Activated naive CD4-positive, alpha-beta T cell treated with anti-CD3 and anti-CD28 coated beads, Interleukin-2, amount 50 U/mL, for 72 hours (primary cell): ENCODE measurements around the gene ATG16L2. TPM values are rescaled to one million over a fixed set of nuclear protein-coding genes. Genes with fewer than 3 reads are reported as not detected.

Experiments
- ATAC-seq, 2 donors: fragments of 150-1000 bp; cut with Tn5 transposase; 2 replicates each; pipeline ENCODE4 v1.10.0; 2021; ENCODE audit warnings: mild to moderate bottlenecking in 2 of 2, moderate library complexity in 2 of 2
- DNase-seq, 2 donors: peaks; one replicate each; pipeline ENCODE4 v3.0.0; 2021 to 2022; ENCODE audit warnings: low spot score in 2 of 2
- H3K27ac Mint-ChIP-seq, 2 donors: one replicate each; pipeline ENCODE4 v1.8.0; 2022; ENCODE audit warnings: mild to moderate bottlenecking in 2 of 2, mixed read lengths in 2 of 2
- H3K36me3 Mint-ChIP-seq, 2 donors: one replicate each; pipeline ENCODE4 v1.8.0; 2022; ENCODE audit warnings: mixed read lengths in 2 of 2
- H3K9me3 Mint-ChIP-seq, 2 donors: one replicate each; pipeline ENCODE4 v1.8.0; 2022; ENCODE audit warnings: mixed read lengths in 2 of 2
- total RNA-seq, 2 donors: library from RNA; stranded (reverse); gene quantifications; one replicate each; pipeline ENCODE4 v1.2.3, GENCODE V29; 2022

Gene ATG16L2
- total RNA-seq, 2 donors from 2014 or later: 64.2 to 189 TPM

DNA sequence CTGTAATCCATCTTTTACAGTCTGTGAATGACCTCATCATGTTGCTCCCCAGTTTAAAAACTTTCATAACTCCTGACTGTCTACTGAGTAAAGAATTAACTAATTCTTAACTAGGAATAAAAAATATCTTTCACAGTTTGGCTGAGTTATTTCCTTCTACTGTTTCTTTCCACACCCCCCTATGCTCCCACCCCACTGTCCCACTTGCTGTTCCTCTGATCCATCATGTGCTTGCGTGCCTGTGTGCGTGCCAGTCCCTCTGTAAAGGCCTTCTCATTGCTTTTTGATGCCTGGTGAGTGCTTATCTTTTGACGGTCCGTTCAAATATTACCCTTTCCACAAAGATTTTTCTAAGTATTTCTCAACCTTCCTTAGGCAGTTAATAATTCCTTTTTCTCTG, 55.6 kb downstream of the ATG16L2 start:
- peaks cover 0 to 4% of the 10 kb centered on the region in 2 donors for H3K9me3 Mint-ChIP-seq

DNA sequence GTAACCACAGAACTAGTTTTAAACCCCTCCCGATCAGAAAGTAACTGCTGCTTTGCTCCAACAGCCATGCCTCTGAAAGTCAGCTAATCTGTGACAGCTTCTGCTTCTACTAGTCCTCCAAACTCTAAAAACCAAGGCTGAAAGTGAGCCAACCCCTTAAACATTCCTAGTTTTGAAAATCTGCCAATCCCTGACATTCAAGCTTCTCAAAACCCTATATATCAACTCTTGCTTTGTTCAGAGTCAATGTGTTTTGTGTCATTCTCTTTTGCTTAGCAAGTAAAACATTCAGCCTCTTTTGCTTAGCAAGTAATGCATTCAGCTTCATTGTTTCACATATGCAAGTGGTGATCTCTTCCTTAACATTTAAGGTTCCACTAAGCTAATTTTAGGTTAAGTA, 56.9 kb downstream of the ATG16L2 start:
- DNase-seq (no peak), ATAC-seq (no peak)
- Mint-ChIP-seq H3K9me3 (peaks cover 0 to 4% of the 10 kb centered on the region in 2 donors), H3K36me3 (peaks cover 0 to 8% of the 10 kb centered on the region in 2 donors), H3K27ac (no peak overlapping the region)

More for the DNA sequence above, 55.6 kb downstream of the ATG16L2 start:
- DNase-seq: no peak
- no peak for ATAC-seq
- Mint-ChIP-seq H3K27ac (no peak overlapping the region), H3K36me3 (peaks cover 0 to 8% of the 10 kb centered on the region in 2 donors)

- Mint-ChIP-seq H3K27ac (no peak overlapping the region), H3K36me3 (peaks cover 0 to 8% of the 10 kb centered on the region in 2 donors), H3K9me3 (peaks cover 0 to 4% of the 10 kb centered on the region in 2 donors)
- DNase-seq (no peak), ATAC-seq (no peak)
These were observed 57.8 kb downstream of the ATG16L2 start for GRCh38 chr11:72872012-72872411.

DNA sequence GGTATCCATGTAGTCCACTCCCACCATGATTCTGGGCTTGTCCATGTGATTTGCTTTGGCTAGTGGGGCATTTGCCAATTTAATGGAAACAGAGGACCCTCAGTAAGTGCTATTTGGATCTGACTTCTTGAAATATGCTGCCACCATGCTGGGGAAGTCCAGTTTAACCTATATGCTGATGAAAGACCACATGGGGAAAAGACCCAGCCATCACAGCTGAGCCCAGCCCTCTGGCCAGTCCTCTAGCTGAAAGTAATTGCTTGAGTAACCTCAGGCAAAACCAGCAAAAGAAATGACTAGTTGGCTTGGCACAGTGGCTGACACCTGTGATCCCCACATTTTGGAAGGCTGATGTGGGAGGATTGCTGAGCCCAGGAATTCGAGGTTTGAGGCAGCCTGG, 61.5 kb downstream of the ATG16L2 start:
- Mint-ChIP-seq H3K36me3 (peaks cover 0 to 12% of the 10 kb centered on the region in 2 donors), H3K27ac (no peak overlapping the region), H3K9me3 (no peaks in the 10 kb centered on the region)
- DNase-seq (no peak), ATAC-seq (no peak)

DNA sequence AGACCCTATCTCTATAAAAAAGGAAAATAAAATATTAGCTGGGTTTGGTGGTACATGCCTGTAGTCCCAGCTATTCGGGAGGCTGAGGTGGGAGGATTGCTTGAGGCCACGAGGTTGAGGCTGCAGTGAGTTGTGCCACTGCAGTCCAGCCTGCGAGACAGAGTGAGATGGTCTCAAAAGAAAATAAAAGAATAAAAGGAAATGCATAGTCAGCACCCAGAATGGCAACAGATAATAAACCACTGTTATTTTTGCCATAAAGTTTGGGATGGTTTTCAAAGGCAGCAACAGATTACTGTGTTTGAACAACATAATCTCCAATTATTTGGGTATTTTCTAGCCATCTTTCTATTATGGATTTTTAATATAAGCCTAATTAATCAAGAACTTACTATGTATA, 61.9 kb downstream of the ATG16L2 start:
- H3K27ac Mint-ChIP-seq: no peak overlapping the region
- no peaks in the 10 kb centered on the region for H3K9me3 Mint-ChIP-seq
- no peak for ATAC-seq
- peaks cover under 1 to 16% of the 10 kb centered on the region in 2 donors for H3K36me3 Mint-ChIP-seq
- no peak for DNase-seq

Other genes with a start within 250 kb of the ATG16L2 start
- under 1 TPM; 0.68 to 0.97 TPM for gene PDE2A, start 140.0 kb upstream of the ATG16L2 start, total RNA-seq
- gene ARAP1, start 62.0 kb upstream of the ATG16L2 start, total RNA-seq: 100 to 1,000 TPM; 102 to 121 TPM
- 10 to 100 TPM in 1 of 2 donors, 1 to 10 TPM in 1; 8.0 to 11.9 TPM for gene STARD10, start 20.4 kb upstream of the ATG16L2 start, total RNA-seq